Osteoblast (primary cell): ENCODE results near the gene MTHFD1L. TPM values are rescaled to one million over a fixed set of nuclear protein-coding genes. Genes with fewer than 3 reads are reported as not detected.
"Not testable (repeated sequence)": the region's sequence is repeated elsewhere in the genome, so short reads cannot be mapped to it uniquely, and the experiment has no call there.

Source experiments
- DNase-seq: peaks from one replicate; pipeline ENCODE4 v3.0.0; 2011; ENCODE audit warnings: low spot score, mixed read lengths; ENCODE audit not compliant: insufficient read length; ENCODE audit errors: missing footprints
- H2AFZ ChIP-seq: 2 replicates; pipeline ENCODE4 v1.6.0; 2011; ENCODE audit warnings: mild to moderate bottlenecking, low read length
- H3K27ac ChIP-seq: 2 replicates; pipeline ENCODE4 v1.5.1; 2011; ENCODE audit warnings: mild to moderate bottlenecking, low read depth, low read length, moderate library complexity
- H3K27me3 ChIP-seq: 2 replicates; pipeline ENCODE4 v1.6.0; 2012; ENCODE audit warnings: mild to moderate bottlenecking, control low read depth, inconsistent platforms, low read length, moderate library complexity; ENCODE audit not compliant: insufficient read depth
- H3K36me3 ChIP-seq: 2 replicates; pipeline ENCODE4 v1.5.1; 2011; ENCODE audit warnings: mild to moderate bottlenecking, low read length, control low read depth, moderate library complexity; ENCODE audit not compliant: insufficient read depth
- H3K4me1 ChIP-seq: 2 replicates; pipeline ENCODE4 v1.5.1; 2011; ENCODE audit warnings: mild to moderate bottlenecking, low read length, control low read depth, moderate library complexity; ENCODE audit not compliant: insufficient read depth
- H3K4me2 ChIP-seq: 2 replicates; pipeline ENCODE4 v1.6.0; 2011; ENCODE audit warnings: mild to moderate bottlenecking, low read length; ENCODE audit not compliant: insufficient read depth
- H3K4me3 ChIP-seq: fragments of 200-600 bp; sonication (generic); 3 replicates; pipeline ENCODE4 v1.5.1; 2012; ENCODE audit warnings: mild to moderate bottlenecking, low read length, inconsistent platforms; ENCODE audit not compliant: insufficient read depth
- H3K79me2 ChIP-seq: 2 replicates; pipeline ENCODE4 v1.6.0; 2012; ENCODE audit warnings: mild to moderate bottlenecking, low read length, control low read depth, inconsistent platforms; ENCODE audit not compliant: insufficient read depth
- H3K9me3 ChIP-seq: 2 replicates; pipeline ENCODE4 v1.5.1; 2011; ENCODE audit warnings: low read depth, low read length, control low read depth
- H4K20me1 ChIP-seq: 2 replicates; pipeline ENCODE4 v1.6.0; 2012; ENCODE audit warnings: mild to moderate bottlenecking, low read length, control low read depth; ENCODE audit not compliant: insufficient read depth
- total RNA-seq: library from RNA; depleted of rRNA; stranded (reverse); fragments of >200 nt; gene quantifications from 2 replicates; pipeline ENCODE4 v1.2.3, GENCODE V29; 2012
- TF ChIP-seq, protein P1 (sequence below): IDR thresholded peaks from 2 replicates; pipeline ENCODE4 v1.5.1; 2011; ENCODE audit warnings: mild to moderate bottlenecking, low read depth, low read length, moderate library complexity; ENCODE audit errors: extremely low read depth

The MTHFD1L gene
- total RNA-seq, 1 donor = 56.8 TPM

DNA sequence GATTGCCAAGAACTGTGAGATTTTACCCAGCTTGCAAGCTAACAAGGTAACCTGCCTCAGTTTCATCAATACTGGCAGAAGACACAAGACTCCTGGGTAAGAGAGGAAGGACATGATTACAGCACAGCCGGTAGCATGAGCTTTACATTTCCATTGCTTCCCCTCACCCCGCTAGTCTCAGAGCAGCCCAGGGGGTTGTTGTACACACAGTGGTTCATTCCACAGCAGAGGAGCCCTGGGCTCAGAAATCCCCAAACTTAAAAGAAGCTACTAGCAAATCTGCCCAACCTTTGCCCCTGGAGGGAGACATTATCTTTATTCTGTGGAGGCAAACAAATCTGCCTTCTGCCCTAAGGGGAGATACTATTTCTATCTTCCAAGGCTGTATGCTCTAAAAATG, 17.1 kb upstream of the MTHFD1L start:
- Histone ChIP-seq H3K27me3 (no peaks in the 10 kb centered on the region), H3K4me2 (no peak overlapping the region), H2AFZ (no peak overlapping the region)

DNA sequence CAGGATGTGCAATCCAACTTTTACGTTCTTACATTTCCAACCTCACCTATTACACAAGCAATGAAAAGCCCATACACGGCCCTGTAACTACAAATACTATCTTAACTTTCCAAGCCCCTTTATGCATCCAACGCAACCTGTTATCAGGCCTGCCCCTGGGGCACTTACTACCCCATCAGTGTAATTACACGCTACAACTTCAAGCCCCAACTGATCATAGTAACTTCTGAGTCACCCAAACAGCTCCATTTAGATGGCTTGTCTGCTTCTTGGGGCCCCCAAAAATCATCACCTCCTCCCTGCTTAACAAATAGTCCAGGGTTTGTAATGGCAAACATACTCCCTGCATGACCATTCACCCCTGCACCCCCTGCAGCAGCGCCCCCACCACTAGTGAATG, 11.1 kb upstream of the MTHFD1L start:
- H3K27me3 ChIP-seq, DNase-seq, H3K9me3 ChIP-seq, H3K36me3 ChIP-seq, H3K79me2 ChIP-seq, H3K4me3 ChIP-seq, H3K4me2 ChIP-seq, H3K27ac ChIP-seq, H2AFZ ChIP-seq, H4K20me1 ChIP-seq: not testable (repeated sequence)
- peaks cover 21% of the 10 kb centered on the region for H3K4me1 ChIP-seq

More for the DNA sequence above, 17.1 kb upstream of the MTHFD1L start:
- DNase-seq = peak; percentile 9
- TF ChIP-seq, protein P1, sequence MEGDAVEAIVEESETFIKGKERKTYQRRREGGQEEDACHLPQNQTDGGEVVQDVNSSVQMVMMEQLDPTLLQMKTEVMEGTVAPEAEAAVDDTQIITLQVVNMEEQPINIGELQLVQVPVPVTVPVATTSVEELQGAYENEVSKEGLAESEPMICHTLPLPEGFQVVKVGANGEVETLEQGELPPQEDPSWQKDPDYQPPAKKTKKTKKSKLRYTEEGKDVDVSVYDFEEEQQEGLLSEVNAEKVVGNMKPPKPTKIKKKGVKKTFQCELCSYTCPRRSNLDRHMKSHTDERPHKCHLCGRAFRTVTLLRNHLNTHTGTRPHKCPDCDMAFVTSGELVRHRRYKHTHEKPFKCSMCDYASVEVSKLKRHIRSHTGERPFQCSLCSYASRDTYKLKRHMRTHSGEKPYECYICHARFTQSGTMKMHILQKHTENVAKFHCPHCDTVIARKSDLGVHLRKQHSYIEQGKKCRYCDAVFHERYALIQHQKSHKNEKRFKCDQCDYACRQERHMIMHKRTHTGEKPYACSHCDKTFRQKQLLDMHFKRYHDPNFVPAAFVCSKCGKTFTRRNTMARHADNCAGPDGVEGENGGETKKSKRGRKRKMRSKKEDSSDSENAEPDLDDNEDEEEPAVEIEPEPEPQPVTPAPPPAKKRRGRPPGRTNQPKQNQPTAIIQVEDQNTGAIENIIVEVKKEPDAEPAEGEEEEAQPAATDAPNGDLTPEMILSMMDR = no peak
- no peaks in the 10 kb centered on the region for H4K20me1 ChIP-seq
- no peak overlapping the region for H3K4me3 ChIP-seq
- H3K79me2 ChIP-seq = no peaks in the 10 kb centered on the region
- no peaks in the 10 kb centered on the region for H3K36me3 ChIP-seq
- H3K9me3 ChIP-seq = no peaks in the 10 kb centered on the region
- no peaks in the 10 kb centered on the region for H3K4me1 ChIP-seq
- H3K27ac ChIP-seq = no peak overlapping the region

DNA sequence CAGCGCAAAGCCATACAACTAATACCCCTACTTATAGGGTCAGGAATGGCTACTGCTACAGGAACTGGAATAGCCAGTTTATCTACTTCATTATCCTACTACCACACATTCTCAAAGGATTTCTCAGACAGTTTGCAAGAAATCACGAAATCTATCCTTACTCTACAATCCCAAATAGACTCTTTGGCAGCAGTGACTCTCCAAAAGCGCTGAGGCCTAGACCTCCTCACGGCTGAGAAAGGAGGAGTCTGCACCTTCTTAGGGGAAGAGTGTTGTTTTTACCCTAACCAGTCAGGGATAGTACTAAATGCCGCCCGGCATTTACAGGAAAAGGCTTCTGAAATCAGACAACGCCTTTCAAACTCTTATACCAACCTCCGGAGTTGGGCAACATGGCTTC, 10.3 kb upstream of the MTHFD1L start:
- not testable (repeated sequence) for H3K27me3 ChIP-seq, H3K79me2 ChIP-seq, H3K36me3 ChIP-seq, H3K4me2 ChIP-seq, H3K4me3 ChIP-seq, H2AFZ ChIP-seq, H4K20me1 ChIP-seq, H3K9me3 ChIP-seq, DNase-seq, H3K27ac ChIP-seq
- H3K4me1 ChIP-seq = peaks cover 21% of the 10 kb centered on the region

DNA sequence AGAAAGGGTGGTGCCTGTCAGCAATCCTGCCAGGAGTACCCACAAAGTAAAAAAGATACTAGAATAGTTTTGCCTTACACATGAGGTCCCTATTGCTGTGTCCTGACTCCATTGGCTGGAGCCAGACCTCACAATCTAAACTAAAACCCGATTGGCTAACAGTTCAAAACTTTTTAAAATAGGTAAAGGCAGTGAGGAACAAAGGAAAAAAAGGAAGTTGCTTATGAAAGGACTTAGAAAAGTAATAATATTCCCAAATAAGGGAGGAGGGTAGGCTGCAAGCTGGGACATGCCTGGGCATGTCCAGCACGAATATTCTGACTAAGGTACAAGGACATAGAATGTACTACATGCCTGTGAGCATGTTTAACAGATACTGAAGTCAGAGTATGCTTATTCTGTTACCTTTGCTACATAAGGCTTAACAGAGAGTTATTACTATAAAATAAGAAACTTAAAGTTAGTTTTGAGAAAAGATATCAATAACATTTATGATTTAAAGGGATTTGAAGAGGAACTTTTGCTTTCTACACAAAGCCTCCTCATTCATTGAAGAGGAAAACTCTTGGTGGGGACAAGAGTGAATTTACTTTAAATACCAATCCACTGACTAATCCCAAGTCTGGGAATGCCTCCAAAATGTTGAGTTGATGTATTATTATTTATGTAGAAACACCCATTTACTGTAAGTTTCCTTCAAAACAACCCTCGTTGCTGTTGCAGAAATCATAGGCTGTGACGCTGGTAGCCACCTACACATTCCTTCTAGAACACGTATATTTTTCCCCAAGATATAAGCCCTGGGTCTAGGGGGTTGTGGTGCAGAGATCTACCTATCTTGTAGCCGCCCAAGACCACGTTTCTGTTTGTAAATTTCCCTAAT, 8.2 kb upstream of the MTHFD1L start:
- Histone ChIP-seq H3K27ac (peak overlapping the region; percentile 100), H3K4me3 (peak overlapping the region; percentile 50)

More for the DNA sequence above, 8.2 kb upstream of the MTHFD1L start:
- Histone ChIP-seq H2AFZ (peak overlapping the region; percentile 74), H3K4me2 (peak overlapping the region; percentile 84), H3K4me1 (peaks cover 21% of the 10 kb centered on the region), H4K20me1 (no peaks in the 10 kb centered on the region), H3K79me2 (peaks cover 4% of the 10 kb centered on the region), H3K9me3 (no peaks in the 10 kb centered on the region), H3K36me3 (no peaks in the 10 kb centered on the region), H3K27me3 (no peaks in the 10 kb centered on the region)
- DNase-seq = peak; percentile 92
- TF ChIP-seq, protein P1 = no peak
